GM12873 (cell line): Measurements from ENCODE around the gene GCSAM.

Source experiments
- CTCF ChIP-seq: IDR thresholded peaks from 2 replicates; pipeline ENCODE4 v1.5.1; 2012; ENCODE audit warnings: low read depth, mild to moderate bottlenecking, moderate library complexity, low read length, control low read depth; ENCODE audit not compliant: insufficient read depth; ENCODE audit errors: missing control alignments

Gene GCSAM

GRCh38 chr3:112097378-112097777 is 35.7 kb downstream of the GCSAM start:
- no peak for TF ChIP-seq CTCF

- TF ChIP-seq CTCF: no peak
These were observed 36.9 kb downstream of the GCSAM start for GRCh38 chr3:112096176-112096575.

GRCh38 chr3:112095731-112096130 is 37.3 kb downstream of the GCSAM start:
- TF ChIP-seq CTCF: no peak

GRCh38 chr3:112093180-112093522 is 39.9 kb downstream of the GCSAM start:
- TF ChIP-seq CTCF: no peak

- TF ChIP-seq CTCF: no peak
These were observed 40.4 kb downstream of the GCSAM start for GRCh38 chr3:112092496-112093179.

- TF ChIP-seq CTCF: no peak
These were observed 42.0 kb downstream of the GCSAM start for GRCh38 chr3:112090887-112091586.

- no peak for TF ChIP-seq CTCF
These were observed 42.8 kb downstream of the GCSAM start for GRCh38 chr3:112089956-112090886.
